Measurements from ENCODE around the gene ZNF860.

DNA sequence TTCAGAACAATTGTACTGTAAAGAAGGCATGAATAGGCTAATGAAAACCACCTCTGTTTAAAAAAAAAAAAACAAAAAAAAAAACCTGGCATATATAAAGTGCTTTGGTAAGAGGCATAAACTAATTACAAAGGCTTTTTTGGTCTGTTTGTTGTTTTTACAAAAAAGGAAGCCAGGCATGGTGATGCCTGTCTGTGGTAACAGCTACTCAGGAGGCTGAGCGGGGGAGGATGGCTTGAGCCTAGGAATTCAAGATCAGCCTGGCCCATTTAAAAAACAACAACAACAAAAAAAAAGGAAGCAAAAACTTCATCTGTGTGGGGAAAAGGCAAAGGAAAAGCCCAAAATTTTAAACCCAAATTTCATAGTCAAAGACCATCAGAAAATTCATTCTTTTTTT is 47.5 kb upstream of the ZNF860 start:
- TF ChIP-seq, protein P1, sequence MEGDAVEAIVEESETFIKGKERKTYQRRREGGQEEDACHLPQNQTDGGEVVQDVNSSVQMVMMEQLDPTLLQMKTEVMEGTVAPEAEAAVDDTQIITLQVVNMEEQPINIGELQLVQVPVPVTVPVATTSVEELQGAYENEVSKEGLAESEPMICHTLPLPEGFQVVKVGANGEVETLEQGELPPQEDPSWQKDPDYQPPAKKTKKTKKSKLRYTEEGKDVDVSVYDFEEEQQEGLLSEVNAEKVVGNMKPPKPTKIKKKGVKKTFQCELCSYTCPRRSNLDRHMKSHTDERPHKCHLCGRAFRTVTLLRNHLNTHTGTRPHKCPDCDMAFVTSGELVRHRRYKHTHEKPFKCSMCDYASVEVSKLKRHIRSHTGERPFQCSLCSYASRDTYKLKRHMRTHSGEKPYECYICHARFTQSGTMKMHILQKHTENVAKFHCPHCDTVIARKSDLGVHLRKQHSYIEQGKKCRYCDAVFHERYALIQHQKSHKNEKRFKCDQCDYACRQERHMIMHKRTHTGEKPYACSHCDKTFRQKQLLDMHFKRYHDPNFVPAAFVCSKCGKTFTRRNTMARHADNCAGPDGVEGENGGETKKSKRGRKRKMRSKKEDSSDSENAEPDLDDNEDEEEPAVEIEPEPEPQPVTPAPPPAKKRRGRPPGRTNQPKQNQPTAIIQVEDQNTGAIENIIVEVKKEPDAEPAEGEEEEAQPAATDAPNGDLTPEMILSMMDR (IDR thresholded peaks at IDR 0.05), result no peak
- no peak for TF ChIP-seq EZH2 (IDR thresholded peaks at IDR 0.05; ENCODE audit: borderline replicate concordance, insufficient read depth, low read depth, low read length, poor library complexity, severe bottlenecking)
